HG03025 (cell line): Measurements from ENCODE around the gene TRIM50.
"Not testable (repeated sequence)": the region's sequence is repeated elsewhere in the genome, so short reads cannot be mapped to it uniquely, and the experiment has no call there.

Experiments
- ATAC-seq: cut with Tn5 transposase; IDR thresholded peaks from one replicate; pipeline ENCODE4 v1.9.1; 2021; ENCODE audit warnings: mild to moderate bottlenecking, moderate library complexity; ENCODE audit not compliant: unreplicated experiment, low FRiP score

The TRIM50 gene

DNA sequence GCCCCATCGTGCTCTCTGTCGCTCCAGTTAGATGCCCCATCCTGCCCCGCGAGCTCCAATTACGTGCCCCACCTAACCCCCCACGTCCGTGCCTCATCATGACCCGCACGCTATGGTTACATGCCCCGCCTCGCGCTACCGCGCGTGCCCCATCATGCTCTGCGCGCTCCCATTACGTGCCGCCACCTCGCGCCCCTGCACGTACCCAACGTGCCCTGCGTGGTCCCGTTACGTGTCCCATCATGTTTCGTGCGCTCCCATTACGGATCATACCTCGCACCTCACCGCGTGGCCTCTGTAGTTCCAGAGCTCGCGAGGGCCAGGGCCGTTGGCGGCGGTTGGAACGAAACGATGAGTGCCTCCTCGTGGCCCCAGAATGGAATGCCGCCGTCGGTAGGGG, at the start of gene TRIM50, which contains the start of gene FKBP6:
TRIM50 (minus strand) TSS at position 161 of the 400 bp plus-strand sequence. CDS start 3,295 bp downstream, outside the sequence.
FKBP6 (plus strand) TSS at position 240 of the 400 bp plus-strand sequence. CDS start 268 bp downstream, outside the sequence.
- not testable (repeated sequence) for ATAC-seq

DNA sequence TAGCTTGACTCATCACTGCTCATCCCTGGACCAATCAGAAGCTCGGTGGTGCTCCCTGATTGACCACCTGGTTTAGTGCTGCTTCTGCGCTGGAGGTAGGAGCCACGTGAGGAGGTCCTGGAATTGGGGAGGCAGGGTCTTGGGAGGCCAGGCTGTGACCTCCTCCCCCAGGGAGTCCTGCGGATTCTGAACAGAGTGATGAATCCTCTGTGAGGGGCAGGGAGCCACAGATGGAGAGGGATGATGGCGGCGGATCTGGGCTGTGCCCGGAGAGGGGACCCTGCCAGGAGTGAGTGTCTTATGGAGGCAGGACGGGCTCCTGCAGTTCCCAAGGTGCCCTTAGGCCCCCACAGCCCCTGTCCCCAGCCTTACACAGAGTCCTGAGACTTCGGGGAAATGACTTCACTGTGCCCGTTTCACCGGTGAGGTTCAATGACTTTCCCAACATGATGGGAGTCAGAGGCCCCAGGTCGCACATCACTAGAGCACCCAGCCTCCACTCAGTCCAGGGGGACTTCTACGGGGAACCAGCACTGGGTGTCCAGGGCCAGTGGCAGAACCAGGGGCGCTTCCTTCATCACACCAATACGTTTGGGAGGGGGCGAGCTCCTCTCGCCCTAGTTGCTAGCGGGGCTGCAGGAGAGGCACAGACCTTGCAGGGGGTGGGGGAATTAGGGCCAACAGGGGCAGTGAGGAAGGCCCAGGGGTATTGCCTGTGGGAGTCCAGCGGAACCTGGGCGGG, 49.0 kb upstream of the TRIM50 start:
- no peak for ATAC-seq

DNA sequence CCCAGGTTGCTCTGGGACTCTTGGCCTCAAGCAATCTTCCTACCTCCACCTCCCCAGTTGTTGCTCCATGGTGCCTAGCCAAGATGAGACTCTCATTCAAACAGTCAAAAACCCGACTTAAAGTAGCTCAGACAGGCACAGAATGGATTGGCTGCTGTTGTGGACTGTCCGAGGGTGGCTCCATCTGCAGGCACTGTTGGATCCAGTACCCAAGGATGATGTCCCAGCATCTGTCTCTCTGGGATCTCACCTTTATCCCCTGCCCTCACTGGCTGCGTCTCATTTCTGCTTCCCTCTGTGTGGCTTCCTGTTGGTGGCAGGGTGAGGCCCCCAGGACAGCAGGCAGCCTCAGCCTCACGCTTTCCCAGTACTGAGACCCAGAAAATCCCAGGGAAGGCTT, 48.4 kb upstream of the TRIM50 start:
- ATAC-seq: not testable (repeated sequence)

DNA sequence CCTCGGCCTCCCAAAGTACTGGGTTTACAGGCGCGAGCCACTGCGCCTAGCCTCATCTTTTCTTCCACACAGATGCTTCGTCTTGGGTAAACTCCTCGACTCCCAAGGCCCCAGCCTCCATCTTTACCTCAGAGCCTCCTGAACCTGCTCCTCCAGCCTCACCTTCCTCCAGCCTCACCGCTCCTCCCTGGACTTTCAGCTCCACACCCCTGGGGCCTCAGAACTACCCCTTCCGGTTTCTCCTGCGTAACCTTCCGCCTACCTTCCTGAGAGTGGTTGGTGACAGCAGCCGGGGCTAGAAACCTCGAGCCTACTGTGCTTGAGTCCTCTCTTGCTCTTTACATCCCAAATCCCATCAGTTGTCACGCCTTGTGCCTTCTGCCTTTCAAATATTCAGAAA, 45.9 kb upstream of the TRIM50 start:
- no peak for ATAC-seq

DNA sequence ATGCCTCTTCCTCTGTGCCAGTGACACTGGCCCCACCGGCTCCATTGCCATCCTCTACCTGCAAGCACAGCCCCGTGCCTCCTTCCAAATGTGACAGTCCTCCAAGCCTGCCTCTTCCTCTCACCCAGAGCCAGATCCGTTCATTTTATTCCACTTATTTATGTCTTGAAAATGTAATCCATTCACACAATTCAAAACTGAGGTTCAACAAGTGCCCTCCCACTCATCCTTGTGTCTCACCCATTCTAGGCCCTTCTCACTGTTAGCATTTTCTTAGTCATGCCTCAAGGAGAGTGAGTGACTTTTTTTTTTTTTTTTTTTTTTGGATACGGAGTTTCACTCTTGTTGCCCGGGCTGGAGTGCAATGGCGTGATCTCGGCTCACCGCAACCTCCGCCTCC, 41.7 kb upstream of the TRIM50 start:
- ATAC-seq: no peak

DNA sequence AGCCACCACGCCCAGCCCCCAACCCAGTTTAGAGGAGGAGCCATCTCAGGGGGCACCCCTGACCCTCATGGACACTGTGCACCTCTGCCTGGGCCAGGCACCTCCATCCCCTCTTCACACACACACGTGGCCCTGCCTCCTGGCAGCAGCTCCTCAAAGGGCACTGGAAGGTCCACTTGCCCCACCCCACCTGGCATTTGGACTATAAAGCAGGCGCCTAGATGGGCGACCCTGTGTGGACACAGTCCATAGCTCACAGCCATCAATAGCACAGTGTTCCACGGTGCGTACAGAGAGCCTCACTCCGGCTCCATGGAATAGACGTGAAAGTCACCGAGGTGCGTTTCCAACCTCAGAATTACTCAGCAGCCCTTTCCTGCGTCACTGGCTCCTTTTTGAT, 41.1 kb upstream of the TRIM50 start:
- no peak for ATAC-seq

DNA sequence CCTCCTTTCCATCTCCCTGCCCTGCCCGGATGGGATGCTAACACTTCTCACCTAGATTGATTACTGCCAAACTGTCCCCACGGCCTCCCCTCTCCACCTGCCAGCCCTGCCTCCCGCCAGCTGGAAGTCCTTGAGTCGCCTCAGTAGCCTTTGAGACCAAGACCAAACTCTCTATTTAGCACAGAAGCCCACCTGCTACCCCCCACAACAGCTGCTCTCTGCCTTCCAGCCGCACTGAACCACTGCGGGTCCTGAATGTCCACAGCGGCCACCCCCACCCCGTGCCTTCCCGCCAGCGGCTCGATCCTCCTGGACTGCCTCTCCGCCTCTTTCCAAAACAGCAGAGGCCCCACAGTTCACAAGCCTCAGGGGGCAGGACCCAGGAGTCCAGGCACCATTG, 39.1 kb upstream of the TRIM50 start:
- ATAC-seq: no peak

DNA sequence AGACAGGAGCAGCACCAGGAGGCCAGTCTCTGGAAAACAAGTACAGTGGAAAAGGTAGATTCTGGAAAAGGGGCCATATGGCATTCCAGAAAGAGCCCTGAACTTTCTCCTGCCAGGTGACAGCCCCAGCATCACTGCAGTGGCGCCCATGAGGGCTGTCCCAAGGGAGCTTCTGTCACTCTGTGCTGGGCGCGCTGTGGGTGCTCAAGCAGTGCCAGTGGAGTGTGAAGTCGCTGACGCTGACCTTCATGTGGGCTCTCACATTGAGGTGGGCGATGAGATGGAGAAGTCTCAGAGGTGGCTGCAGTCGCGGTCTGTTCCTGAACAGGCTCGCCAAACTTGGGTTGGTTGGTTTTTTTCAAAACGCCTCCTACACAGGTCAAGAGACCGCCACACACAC, 38.2 kb upstream of the TRIM50 start:
- ATAC-seq: no peak

DNA sequence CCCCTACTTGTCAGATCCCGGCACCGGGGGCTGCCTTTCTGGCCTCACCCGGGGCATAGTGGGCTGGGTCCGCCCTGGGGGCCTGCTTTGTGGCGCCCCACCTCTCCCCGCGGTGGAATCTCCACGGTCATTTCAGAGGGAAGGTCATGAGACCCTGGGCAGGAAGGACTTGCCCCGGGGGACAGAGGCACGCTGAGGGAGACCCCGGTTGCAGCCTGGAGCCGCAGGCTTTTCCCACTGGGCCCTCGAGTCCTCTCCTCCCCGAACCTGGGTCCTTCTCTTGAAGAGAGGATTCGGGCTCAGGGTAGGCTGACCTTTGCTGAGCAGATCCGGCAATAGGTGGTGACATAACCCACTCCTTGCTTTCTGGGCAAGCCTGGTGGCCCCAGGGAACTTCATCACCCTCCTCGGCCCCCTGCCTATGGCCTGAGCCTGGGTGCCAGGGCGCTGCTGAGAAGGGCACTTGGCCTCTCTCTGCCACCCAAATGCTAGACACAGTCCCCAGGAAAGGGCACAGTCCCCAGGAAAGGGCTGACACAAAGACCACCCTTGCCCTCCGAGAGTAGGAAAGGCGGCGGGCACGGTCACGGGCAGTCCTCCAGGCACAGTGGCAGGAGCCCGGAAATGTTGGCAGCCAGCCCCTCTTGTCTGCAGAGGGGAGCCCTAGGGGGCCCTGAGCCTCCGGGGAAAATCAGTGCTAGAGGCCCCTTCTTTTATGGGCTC, 36.3 kb upstream of the TRIM50 start:
- ATAC-seq: no peak

DNA sequence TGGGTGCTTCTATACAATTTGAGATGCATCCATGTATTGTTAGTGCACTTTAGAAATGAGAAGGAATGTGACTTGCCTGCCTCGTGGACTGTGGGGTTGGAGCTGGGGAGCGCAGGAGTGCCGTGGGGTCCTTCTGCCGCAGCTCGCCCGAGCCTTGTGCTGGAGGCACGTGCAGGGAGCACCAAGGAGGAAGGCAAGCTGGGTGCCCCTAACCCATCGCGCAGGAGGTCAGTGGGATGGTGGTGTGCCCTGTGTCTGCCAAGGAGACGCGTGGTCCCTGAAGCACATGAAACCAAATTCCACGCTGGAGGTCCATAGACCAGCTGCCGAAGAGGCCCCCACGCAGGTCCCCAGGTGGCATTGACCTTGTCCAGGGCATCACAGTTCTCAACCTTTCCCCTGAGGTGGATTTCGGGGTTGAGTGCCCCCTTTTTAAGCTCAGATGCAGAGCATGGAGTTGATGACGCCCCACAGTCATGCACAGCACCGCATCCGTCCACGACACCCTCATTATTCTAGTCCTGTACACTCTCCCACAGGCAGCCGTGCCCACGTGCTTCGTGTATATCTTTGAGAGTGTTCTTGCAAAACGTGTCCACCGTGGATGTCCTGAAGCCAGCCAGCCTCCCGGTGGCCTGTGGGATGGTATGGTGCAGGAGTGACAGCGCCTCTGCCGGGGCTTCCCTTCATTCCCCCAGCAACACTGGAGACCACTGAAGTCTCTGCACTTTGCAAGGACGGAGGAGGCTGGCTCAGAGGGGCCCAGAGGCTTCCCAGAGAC, 35.5 kb upstream of the TRIM50 start:
- no peak for ATAC-seq

DNA sequence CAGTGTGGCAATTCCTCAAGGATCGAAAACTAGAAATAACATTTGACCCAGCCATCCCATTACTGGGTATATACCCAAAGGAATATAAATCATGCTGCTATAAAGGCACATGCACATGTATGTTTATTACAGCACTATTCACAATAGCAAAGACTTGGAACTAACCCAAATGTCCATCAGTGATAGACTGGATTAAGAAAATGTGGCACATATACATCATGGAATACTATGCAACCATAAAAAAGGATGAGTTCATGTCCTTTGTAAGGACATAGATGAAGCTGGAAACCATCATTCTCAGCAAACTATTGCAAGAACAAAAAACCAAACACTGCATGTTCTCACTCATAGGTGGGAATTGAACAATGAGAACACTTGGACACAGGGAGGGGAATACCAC, 32.7 kb upstream of the TRIM50 start:
- not testable (repeated sequence) for ATAC-seq

DNA sequence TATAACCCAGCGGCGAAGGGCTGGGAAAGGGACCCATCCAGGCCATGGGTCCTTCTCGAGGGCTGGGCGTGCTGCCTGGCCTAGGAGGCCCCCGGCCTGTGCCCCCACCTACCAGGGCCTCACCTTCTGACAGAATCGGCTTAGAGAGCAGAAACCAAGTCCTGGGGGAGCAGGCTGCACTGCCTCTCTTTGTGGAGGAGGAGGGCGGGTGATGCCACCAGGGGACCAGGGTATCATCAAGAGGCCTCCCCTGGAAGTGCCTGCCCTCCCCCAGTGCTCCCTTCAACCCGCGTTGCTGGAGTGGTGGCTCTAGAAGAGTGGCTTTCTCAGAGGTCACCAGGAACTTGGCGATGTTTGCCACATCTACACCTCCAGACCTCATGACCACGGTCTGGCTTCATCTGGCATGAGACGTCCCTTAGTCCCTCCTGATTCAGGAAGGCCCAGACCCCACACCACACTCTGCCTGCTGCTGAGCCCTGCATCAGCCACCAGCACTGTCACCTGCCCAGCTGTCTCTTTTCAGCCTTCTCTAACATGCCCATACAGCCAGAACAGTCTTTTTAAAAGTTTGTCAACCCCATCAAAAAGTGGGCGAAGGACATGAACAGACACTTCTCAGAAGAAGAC, 32.0 kb upstream of the TRIM50 start:
- no peak for ATAC-seq

DNA sequence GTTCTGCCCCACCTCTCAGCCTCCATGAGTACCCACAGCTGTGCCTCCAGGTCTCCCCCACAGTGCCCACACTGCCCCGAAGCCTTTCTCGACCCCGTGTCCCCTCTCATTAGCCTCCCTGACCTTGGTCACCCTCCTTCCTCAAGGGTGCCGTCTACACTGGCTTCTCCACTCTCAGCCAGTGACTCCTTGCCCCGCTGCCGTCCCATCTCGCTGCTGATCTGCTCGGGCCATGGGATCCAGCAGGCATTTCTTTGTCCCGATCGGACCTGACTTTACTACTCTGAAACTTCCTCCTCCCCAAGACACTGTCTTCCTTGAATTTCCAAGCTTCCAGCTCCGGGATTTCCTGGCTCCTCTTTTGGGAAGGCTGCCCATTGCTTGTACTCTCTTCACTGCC, 31.4 kb upstream of the TRIM50 start:
- ATAC-seq: no peak

DNA sequence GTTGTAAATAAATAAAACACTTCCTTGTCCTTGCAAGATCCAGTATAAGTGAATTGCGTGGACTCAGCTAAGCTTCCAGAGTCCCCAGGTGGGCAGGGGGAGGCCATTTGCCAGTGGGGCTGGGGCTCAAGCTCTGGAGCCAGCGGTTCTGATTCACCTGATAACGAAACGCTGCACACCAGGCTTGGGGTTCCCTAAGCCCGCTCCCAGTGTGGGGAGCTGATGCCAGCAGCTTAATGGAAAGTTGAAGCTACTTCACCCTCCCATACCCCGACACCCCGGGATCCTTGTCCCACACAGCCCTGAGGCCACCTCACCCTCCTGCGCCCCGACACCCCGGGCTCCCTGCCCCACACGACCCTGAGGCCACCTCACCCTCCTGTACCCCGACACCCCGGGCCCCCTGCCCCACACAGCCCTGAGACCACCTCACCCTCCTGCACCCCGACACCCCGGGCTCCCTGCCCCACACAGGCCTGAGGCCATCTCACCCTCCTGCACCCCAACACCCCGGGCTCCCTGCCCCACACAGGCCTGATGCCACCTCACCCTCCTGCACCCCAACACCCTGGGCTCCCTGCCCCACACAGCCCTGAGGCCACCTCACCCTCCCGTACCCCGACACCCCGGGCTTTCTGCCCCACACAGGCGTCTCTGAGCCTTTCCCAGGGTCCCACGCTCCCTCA, 30.9 kb upstream of the TRIM50 start:
- ATAC-seq: no peak

DNA sequence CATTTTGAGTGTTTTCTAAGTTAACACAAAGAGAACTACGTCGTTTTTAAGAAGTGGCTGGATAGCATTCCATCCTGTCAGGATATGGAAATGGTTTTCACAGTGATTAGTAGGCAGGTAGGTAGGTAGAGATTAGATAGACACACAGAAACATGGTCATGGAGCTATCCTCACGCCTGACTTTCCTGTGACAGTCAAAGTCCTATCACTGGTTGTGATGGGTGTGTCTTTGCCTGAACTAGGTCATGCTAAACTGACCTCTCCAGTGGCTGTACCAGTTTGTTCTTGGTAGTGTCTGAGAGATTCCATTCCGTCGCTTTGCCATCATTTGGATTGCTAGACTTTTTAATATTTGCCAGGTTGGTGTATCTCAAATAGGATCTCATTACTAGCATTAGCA, 28.3 kb upstream of the TRIM50 start:
- no peak for ATAC-seq

DNA sequence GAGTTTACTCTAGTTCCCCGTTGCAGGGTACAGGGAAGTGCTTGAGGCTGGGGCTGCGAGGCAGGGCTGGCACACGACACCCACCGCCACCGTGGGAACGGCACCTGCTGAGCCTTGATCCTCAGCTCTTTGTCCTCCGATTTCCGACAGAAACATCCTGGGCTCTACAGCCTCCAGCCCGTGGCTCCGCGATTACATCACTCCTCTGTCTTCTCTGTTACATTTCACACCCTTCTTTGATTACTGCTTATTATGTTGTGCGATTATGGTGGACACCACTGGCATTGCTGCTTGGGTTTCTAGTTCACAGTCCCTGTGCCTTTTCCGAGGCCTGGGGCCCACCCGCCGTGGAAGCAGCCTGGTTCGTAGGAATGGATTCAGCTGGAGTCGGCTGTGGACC, 26.9 kb upstream of the TRIM50 start:
- no peak for ATAC-seq

DNA sequence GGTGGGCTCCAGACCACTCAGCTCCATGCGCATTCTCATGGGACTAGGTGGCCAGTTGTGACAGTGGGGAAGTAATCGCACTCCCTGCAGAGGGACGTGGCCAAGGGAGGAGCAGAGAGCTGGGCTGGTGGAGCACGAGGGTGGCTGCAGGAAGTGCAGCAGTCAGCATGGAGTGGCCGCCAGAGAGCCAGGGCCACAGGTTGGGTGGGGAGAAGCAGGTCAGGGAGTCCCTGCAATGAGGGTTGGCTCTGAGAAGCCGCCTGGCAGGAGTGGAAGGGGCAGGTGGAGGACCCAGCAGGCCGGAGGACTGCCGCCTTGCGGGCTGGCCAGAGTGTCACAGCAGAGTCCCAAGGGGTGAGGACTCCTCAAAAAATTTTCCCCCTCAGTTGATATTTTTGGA, 26.3 kb upstream of the TRIM50 start:
- ATAC-seq: no peak

DNA sequence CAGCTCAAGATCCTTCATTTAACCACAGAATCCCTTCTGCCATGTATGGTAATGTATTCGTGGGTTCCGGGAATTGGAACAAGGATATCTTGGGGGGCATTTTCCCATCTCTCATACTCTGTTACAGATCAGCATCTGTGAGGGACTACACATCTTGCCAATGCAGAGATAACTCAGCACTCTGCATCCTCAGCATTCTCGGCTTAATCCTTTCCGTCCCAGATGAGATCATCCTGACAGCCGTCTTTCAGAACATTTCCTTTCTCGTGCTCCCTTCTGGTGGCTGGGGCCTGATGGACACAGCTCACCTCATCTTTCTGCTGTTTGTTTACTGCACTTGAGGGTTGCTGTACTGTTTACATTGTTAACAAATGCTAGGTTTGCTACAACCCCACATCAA, 25.4 kb upstream of the TRIM50 start:
- ATAC-seq: no peak

DNA sequence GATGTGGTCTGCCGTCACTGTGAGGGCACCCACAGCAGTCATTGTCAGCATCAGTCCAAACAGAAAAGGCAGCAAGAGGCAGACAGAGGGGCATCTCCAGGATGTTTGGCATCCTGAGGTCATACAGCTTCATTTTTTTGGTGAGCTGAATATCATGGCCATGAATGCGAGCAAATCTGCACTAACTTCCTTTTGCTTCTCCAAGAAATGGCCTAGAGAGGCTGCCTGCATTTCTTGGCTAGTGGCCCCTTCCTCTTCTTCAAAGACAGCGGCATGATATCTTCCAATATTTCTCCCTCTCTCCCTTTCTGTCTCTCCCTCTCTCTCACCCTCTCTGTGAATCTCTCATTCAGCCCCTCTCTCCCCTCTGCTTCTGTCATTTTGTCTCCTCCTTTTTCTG, 24.9 kb upstream of the TRIM50 start:
- no peak for ATAC-seq

DNA sequence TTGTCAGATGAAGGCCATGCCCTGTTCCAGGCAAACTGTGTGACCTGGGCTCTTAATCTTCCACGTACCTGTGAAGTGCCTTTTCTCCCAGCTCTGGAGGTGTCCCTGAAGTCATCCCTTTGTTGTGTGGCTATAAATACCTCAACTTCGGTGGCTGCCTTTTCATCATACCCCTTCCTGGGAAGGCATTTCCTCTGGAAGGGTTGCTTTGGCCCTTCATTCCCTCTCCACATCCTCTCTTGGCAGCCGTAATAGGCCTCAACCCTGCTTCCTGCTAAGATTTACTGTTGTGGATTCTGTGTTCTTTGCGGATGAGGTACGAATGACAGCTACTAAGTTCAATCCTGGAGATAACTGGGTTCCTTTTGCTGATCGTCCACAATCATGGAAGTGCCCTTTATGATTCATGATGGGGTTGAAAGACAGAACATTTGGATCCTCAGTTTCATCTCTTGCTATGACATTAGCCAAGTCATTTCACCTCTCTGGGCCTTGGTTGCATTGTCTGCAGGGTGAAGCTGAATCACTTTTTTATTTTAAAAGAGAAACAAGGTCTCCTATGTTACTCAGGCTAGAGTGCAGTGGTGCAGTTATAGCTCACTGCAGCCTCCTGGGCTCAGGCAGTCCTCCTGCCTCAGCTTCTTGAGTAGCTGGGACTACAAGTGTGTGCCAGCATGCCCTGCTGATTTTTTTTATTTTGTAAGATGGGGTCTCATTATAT, 23.7 kb upstream of the TRIM50 start:
- ATAC-seq: no peak
